ENCODE data around the gene ACOX2.

ACOX2 gene

GRCh38 chr3:58564456-58565160 lies 27.6 kb upstream of the ACOX2 start:
- peaks cover 12% of the 10 kb centered on the region for H3K4me1 Mint-ChIP-seq

GRCh38 chr3:58564054-58564453 lies 27.1 kb upstream of the ACOX2 start:
- no peak overlapping the region for H3K27ac Mint-ChIP-seq
- peaks cover 4% of the 10 kb centered on the region for H3K27me3 Mint-ChIP-seq (ENCODE audit: low read depth)
- H3K36me3 Mint-ChIP-seq (ENCODE audit: low read depth) = no peaks in the 10 kb centered on the region
- peaks cover 5% of the 10 kb centered on the region for H3K9me3 Mint-ChIP-seq
- TF ChIP-seq CTCF (IDR thresholded peaks at IDR 0.05; ENCODE audit: unreplicated experiment in 3 of 3) = no peak
- H3K4me3 Mint-ChIP-seq = no peak overlapping the region
- peaks cover 12% of the 10 kb centered on the region for H3K4me1 Mint-ChIP-seq

More at GRCh38 chr3:58564456-58565160, 27.6 kb upstream of the ACOX2 start:
- peaks cover 5% of the 10 kb centered on the region for H3K9me3 Mint-ChIP-seq
- H3K27me3 Mint-ChIP-seq (ENCODE audit: low read depth) = peaks cover 4% of the 10 kb centered on the region
- H3K4me3 Mint-ChIP-seq = no peak overlapping the region
- TF ChIP-seq CTCF (IDR thresholded peaks at IDR 0.05; ENCODE audit: unreplicated experiment in 3 of 3) = no peak
- H3K36me3 Mint-ChIP-seq (ENCODE audit: low read depth) = no peaks in the 10 kb centered on the region
- no peak overlapping the region for H3K27ac Mint-ChIP-seq

GRCh38 chr3:58563386-58564035 lies 26.5 kb upstream of the ACOX2 start:
- TF ChIP-seq CTCF (IDR thresholded peaks at IDR 0.05; ENCODE audit: unreplicated experiment in 3 of 3) = no peak
- Mint-ChIP-seq H3K4me1 (peaks cover 8% of the 10 kb centered on the region), H3K9me3 (peaks cover 5% of the 10 kb centered on the region)

GRCh38 chr3:58562498-58562897 lies 25.5 kb upstream of the ACOX2 start:
- H3K27me3 Mint-ChIP-seq (ENCODE audit: low read depth) = no peaks in the 10 kb centered on the region
- no peak overlapping the region for H3K27ac Mint-ChIP-seq
- TF ChIP-seq CTCF (IDR thresholded peaks at IDR 0.05; ENCODE audit: unreplicated experiment in 3 of 3) = no peak
- H3K4me3 Mint-ChIP-seq = no peak overlapping the region
- no peaks in the 10 kb centered on the region for H3K36me3 Mint-ChIP-seq (ENCODE audit: low read depth)
- H3K4me1 Mint-ChIP-seq = peaks cover 12% of the 10 kb centered on the region
- H3K9me3 Mint-ChIP-seq = peaks cover 5% of the 10 kb centered on the region

More at GRCh38 chr3:58563386-58564035, 26.5 kb upstream of the ACOX2 start:
- H3K27ac Mint-ChIP-seq = no peak overlapping the region
- H3K27me3 Mint-ChIP-seq (ENCODE audit: low read depth) = no peaks in the 10 kb centered on the region
- no peak overlapping the region for H3K4me3 Mint-ChIP-seq
- no peaks in the 10 kb centered on the region for H3K36me3 Mint-ChIP-seq (ENCODE audit: low read depth)

GRCh38 chr3:58560771-58561311 lies 23.9 kb upstream of the ACOX2 start:
- Mint-ChIP-seq H3K9me3 (peaks cover 5% of the 10 kb centered on the region), H3K4me3 (no peak overlapping the region), H3K27me3 (ENCODE audit: low read depth) (peaks cover 4% of the 10 kb centered on the region), H3K27ac (peak overlapping the region in 2 of 3 experiments; percentile 50 to 61), H3K36me3 (ENCODE audit: low read depth) (no peaks in the 10 kb centered on the region), H3K4me1 (peaks cover 21% of the 10 kb centered on the region)
- peak; percentile 32 to 38 (median 38) for TF ChIP-seq CTCF (IDR thresholded peaks at IDR 0.05; ENCODE audit: unreplicated experiment in 3 of 3)

All from nephron (organoid).